OCI-LY1 (cell line): Measurements from ENCODE around the gene MICAL2.

Experiments
- H2AFZ ChIP-seq: fragments of 200-600 bp; sonication (generic), shearing (Covaris generic); 2 replicates; pipeline ENCODE4 v1.6.0; 2014; ENCODE audit warnings: antibody characterized with exemption, mild to moderate bottlenecking, low read length
- H3F3A ChIP-seq: fragments of 200-600 bp; sonication (generic), shearing (Covaris generic); 2 replicates; pipeline ENCODE4 v1.6.0; 2014; ENCODE audit warnings: mild to moderate bottlenecking, antibody characterized with exemption, low read length, moderate library complexity; ENCODE audit not compliant: insufficient read depth
- H3K27ac ChIP-seq: fragments of 200-600 bp; sonication (generic); 2 replicates; pipeline ENCODE4 v1.5.1; 2014; ENCODE audit warnings: low read length, mixed run types, mild to moderate bottlenecking, low read depth; ENCODE audit not compliant: poor library complexity, severe bottlenecking
- H3K27me3 ChIP-seq: fragments of 200-600 bp; sonication (generic); 2 replicates; pipeline ENCODE4 v1.6.0; 2014; ENCODE audit warnings: antibody characterized with exemption, mild to moderate bottlenecking, low read length, moderate library complexity; ENCODE audit not compliant: insufficient read depth
- H3K36me3 ChIP-seq: fragments of 200-600 bp; sonication (generic); 2 replicates; pipeline ENCODE4 v1.6.1; 2014; ENCODE audit warnings: mild to moderate bottlenecking, antibody characterized with exemption, low read length, moderate library complexity, mixed read lengths; ENCODE audit not compliant: insufficient read depth
- H3K4me1 ChIP-seq: fragments of 200-600 bp; sonication (generic); 2 replicates; pipeline ENCODE4 v1.5.1; 2014; ENCODE audit warnings: mild to moderate bottlenecking, low read length, moderate library complexity; ENCODE audit not compliant: insufficient read depth, severe bottlenecking
- H3K4me2 ChIP-seq: fragments of 200-600 bp; sonication (generic), shearing (Covaris generic); 2 replicates; pipeline ENCODE4 v1.6.1; 2014; ENCODE audit warnings: low read length
- H3K4me3 ChIP-seq: fragments of 200-600 bp; sonication (generic); 2 replicates; pipeline ENCODE4 v1.5.1; 2014; ENCODE audit warnings: low read length, low read depth, mild to moderate bottlenecking, mixed read lengths; ENCODE audit not compliant: poor library complexity, severe bottlenecking
- H3K79me2 ChIP-seq: fragments of 200-600 bp; shearing (Covaris generic); 2 replicates; pipeline ENCODE4 v1.6.1; 2016; ENCODE audit warnings: mixed run types, low read length, mixed read lengths; ENCODE audit not compliant: insufficient read depth
- H3K9ac ChIP-seq: fragments of 200-600 bp; sonication (generic), shearing (Covaris generic); 2 replicates; pipeline ENCODE4 v1.6.1; 2014; ENCODE audit warnings: mild to moderate bottlenecking, low read length, mixed read lengths
- H3K9me2 ChIP-seq: fragments of 200-600 bp; sonication (generic), shearing (Covaris generic); 2 replicates; pipeline ENCODE4 v1.6.1; 2014; ENCODE audit warnings: low read depth, mild to moderate bottlenecking, low read length, mixed read lengths
- H3K9me3 ChIP-seq: fragments of 200-600 bp; shearing (Covaris generic); 2 replicates; pipeline ENCODE4 v1.6.1; 2014; ENCODE audit warnings: low read length, mixed read lengths
- H4K20me1 ChIP-seq: fragments of 200-600 bp; sonication (generic), shearing (Covaris generic); 2 replicates; pipeline ENCODE4 v1.6.0; 2016; ENCODE audit warnings: mild to moderate bottlenecking, low read length; ENCODE audit not compliant: insufficient read depth
- EZH2 ChIP-seq: fragments of 200-600 bp; sonication (generic), shearing (Covaris generic); IDR thresholded peaks from 2 replicates; pipeline ENCODE4 v1.8.0; 2017; ENCODE audit warnings: borderline replicate concordance, mixed run types, mild to moderate bottlenecking, antibody characterized with exemption, low read length, moderate library complexity, mixed read lengths
- TF ChIP-seq, protein P1 (sequence below): fragments of 200-600 bp; sonication (generic), shearing (Covaris generic); IDR thresholded peaks from 2 replicates; pipeline ENCODE4 v1.5.1; 2017; ENCODE audit warnings: mild to moderate bottlenecking, antibody characterized with exemption, low read length, moderate library complexity, mixed read lengths

MICAL2 gene

DNA sequence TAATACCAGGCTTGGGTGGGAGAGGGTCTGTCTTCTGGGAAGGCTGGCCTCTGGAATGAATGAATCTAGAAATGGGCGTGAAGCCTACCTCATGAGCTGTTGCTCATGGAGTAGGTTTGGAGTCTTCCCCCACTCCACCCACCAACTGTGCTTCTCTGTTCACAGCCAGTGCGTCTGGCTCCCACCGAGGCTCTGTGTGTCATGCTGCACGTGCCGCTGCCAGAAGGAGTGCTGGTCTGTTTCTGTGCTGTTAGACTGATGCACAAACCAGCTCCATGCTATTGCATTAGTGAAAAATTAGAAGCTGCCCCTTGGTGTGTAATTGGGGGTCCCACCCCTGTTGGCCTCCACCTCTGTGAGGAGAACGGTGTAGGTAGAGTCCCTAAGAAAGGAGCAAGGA, 134.7 kb downstream of the MICAL2 start:
- Histone ChIP-seq H3K4me3 (no peak overlapping the region), H3K27me3 (no peaks in the 10 kb centered on the region), H2AFZ (no peak overlapping the region), H3K9ac (no peak overlapping the region), H3K79me2 (no peaks in the 10 kb centered on the region), H3F3A (no peaks in the 10 kb centered on the region), H3K4me1 (no peaks in the 10 kb centered on the region), H3K27ac (no peak overlapping the region), H3K36me3 (no peaks in the 10 kb centered on the region), H3K9me3 (no peaks in the 10 kb centered on the region), H4K20me1 (no peaks in the 10 kb centered on the region), H3K4me2 (no peak overlapping the region), H3K9me2 (no peaks in the 10 kb centered on the region)
- no peak for TF ChIP-seq EZH2
- TF ChIP-seq, protein P1, sequence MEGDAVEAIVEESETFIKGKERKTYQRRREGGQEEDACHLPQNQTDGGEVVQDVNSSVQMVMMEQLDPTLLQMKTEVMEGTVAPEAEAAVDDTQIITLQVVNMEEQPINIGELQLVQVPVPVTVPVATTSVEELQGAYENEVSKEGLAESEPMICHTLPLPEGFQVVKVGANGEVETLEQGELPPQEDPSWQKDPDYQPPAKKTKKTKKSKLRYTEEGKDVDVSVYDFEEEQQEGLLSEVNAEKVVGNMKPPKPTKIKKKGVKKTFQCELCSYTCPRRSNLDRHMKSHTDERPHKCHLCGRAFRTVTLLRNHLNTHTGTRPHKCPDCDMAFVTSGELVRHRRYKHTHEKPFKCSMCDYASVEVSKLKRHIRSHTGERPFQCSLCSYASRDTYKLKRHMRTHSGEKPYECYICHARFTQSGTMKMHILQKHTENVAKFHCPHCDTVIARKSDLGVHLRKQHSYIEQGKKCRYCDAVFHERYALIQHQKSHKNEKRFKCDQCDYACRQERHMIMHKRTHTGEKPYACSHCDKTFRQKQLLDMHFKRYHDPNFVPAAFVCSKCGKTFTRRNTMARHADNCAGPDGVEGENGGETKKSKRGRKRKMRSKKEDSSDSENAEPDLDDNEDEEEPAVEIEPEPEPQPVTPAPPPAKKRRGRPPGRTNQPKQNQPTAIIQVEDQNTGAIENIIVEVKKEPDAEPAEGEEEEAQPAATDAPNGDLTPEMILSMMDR, result no peak

DNA sequence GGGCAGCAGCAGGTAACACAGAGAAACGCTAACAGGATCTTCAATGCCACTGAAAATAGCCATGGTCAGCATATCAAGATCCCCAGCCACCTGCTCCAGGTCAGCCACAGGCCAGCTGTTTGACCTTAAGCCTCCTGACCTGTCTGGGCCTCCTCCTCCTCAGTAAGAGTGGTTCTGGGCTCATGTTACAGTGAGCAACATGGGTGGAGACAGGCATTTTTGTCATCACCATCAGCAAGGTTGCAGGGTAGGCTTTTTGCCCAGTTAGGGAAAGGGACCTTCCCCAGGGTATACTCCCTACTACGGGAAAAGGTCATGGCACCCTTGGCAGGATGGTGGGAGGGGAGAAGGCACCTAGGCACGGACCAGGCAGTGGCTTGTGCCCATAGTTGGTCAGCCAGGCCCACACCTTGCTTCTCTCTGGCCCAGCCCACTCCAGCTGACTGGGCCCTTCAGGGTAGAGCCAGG, 135.2 kb downstream of the MICAL2 start:
- Histone ChIP-seq H3K4me3 (no peak overlapping the region), H3K36me3 (no peaks in the 10 kb centered on the region), H3K9me3 (no peaks in the 10 kb centered on the region), H3K79me2 (no peaks in the 10 kb centered on the region), H4K20me1 (no peaks in the 10 kb centered on the region), H3K27ac (no peak overlapping the region), H3F3A (no peaks in the 10 kb centered on the region), H3K4me2 (no peak overlapping the region), H3K27me3 (no peaks in the 10 kb centered on the region), H3K9ac (no peak overlapping the region), H3K9me2 (no peaks in the 10 kb centered on the region), H2AFZ (no peak overlapping the region), H3K4me1 (no peaks in the 10 kb centered on the region)
- TF ChIP-seq, protein P1, result no peak
- TF ChIP-seq EZH2, result no peak

DNA sequence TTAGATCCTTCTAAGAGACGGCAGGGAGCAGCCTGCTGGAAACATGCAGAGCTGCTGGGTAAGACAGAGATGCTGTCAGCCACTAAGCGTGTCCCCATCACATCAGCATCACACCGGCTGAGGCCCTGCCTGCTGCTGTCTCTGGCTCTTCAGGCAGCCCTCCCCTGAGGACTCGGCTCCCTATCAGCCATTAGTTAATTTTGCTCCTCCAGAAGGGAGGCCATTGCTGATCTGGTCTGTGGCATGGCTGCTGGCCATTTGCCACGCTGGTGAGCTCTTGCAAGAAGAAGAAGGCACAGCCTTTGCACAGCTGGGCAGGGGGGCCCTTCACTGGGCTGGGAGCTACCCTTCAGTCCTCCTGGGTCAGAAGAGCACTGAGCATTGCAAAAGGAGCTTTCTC, 135.8 kb downstream of the MICAL2 start:
- Histone ChIP-seq H3K4me2 (no peak overlapping the region), H3K9me2 (no peaks in the 10 kb centered on the region), H3K36me3 (no peaks in the 10 kb centered on the region), H3K27ac (no peak overlapping the region), H3K9ac (no peak overlapping the region), H3K4me1 (no peaks in the 10 kb centered on the region), H4K20me1 (no peaks in the 10 kb centered on the region), H3F3A (no peaks in the 10 kb centered on the region), H3K79me2 (no peaks in the 10 kb centered on the region), H3K4me3 (no peak overlapping the region), H3K27me3 (no peaks in the 10 kb centered on the region), H3K9me3 (no peaks in the 10 kb centered on the region), H2AFZ (no peak overlapping the region)
- no peak for TF ChIP-seq EZH2
- TF ChIP-seq, protein P1, result no peak
